ENCODE results near the gene HNRNPA2B1.

- no peak for TF ChIP-seq CTCF (IDR thresholded peaks at IDR 0.05)
- TF ChIP-seq POLR2A (IDR thresholded peaks at IDR 0.05), result no peak
- no peak for TF ChIP-seq EP300 (IDR thresholded peaks at IDR 0.05; ENCODE audit: low read depth)
- no peak for TF ChIP-seq POLR2AphosphoS5 (IDR thresholded peaks at IDR 0.05)
Measured at GRCh38 chr7:26216049-26216448, 15.5 kb upstream of the HNRNPA2B1 start.

Measured in transverse colon (tissue), 4 donors.